ENCODE data around the gene SERPING1. TPM values are rescaled to one million over a fixed set of nuclear protein-coding genes. Genes with fewer than 3 reads are reported as not detected.

The SERPING1 gene
- total RNA-seq, result 9.0 TPM

GRCh38 chr11:57597461-57597915 lies at the start of gene SERPING1:
Gene SERPING1, plus strand, starts transcription at chr11:57597685. Its CDS starts 586 bp downstream, at chr11:57598271.
- no peak for DNase-seq

- DNase-seq, result no peak
Observed at GRCh38 chr11:57547854-57548377, 49.6 kb upstream of the SERPING1 start.

- no peak for DNase-seq
Observed at GRCh38 chr11:57549983-57550382, 47.5 kb upstream of the SERPING1 start.

GRCh38 chr11:57551941-57552340 lies 45.5 kb upstream of the SERPING1 start:
- DNase-seq, result no peak

- DNase-seq, result no peak
Observed at GRCh38 chr11:57552479-57552878, 45.0 kb upstream of the SERPING1 start.

- DNase-seq, result no peak
Observed at GRCh38 chr11:57555393-57555792, 42.1 kb upstream of the SERPING1 start.

- no peak for DNase-seq
Observed at GRCh38 chr11:57556041-57556440, 41.4 kb upstream of the SERPING1 start.

- no peak for DNase-seq
Observed at GRCh38 chr11:57560146-57560545, 37.3 kb upstream of the SERPING1 start.

- no peak for DNase-seq
Observed at GRCh38 chr11:57562596-57562995, 34.9 kb upstream of the SERPING1 start.

GRCh38 chr11:57566005-57566904 lies 31.2 kb upstream of the SERPING1 start:
- DNase-seq, result no peak

GRCh38 chr11:57566905-57567514 lies 30.5 kb upstream of the SERPING1 start:
- DNase-seq, result no peak

GRCh38 chr11:57567515-57568329 lies 29.8 kb upstream of the SERPING1 start, which contains the start of gene UBE2L6:
Gene UBE2L6, minus strand, starts transcription at chr11:57567672. Its CDS starts 61 bp downstream, at chr11:57567611.
- peak; percentile 71 for DNase-seq

- no peak for DNase-seq
Observed at GRCh38 chr11:57568330-57568766, 29.1 kb upstream of the SERPING1 start.

- no peak for DNase-seq
Observed at GRCh38 chr11:57571606-57572005, 25.9 kb upstream of the SERPING1 start.

GRCh38 chr11:57574061-57574460 lies 23.4 kb upstream of the SERPING1 start:
- DNase-seq, result no peak

- no peak for DNase-seq
Observed at GRCh38 chr11:57584341-57584740, 13.1 kb upstream of the SERPING1 start.

- DNase-seq, result no peak
Observed at GRCh38 chr11:57585301-57585700, 12.2 kb upstream of the SERPING1 start.

GRCh38 chr11:57586711-57587245 lies 10.7 kb upstream of the SERPING1 start:
- no peak for DNase-seq

- DNase-seq, result no peak
Observed at GRCh38 chr11:57588046-57588710, 9.3 kb upstream of the SERPING1 start.

GRCh38 chr11:57596266-57596885 lies 1.1 kb upstream of the SERPING1 start:
- DNase-seq, result no peak

Measured in occipital lobe (tissue), 2 donors.